ENCODE data around the gene SRP19.
A peak's percentile ranks its signal among the peaks of the same experiment; 100 is the strongest.
"Not testable (repeated sequence)": the region's sequence is repeated elsewhere in the genome, so short reads cannot be mapped to it uniquely, and the experiment has no call there.

Gene SRP19

DNA sequence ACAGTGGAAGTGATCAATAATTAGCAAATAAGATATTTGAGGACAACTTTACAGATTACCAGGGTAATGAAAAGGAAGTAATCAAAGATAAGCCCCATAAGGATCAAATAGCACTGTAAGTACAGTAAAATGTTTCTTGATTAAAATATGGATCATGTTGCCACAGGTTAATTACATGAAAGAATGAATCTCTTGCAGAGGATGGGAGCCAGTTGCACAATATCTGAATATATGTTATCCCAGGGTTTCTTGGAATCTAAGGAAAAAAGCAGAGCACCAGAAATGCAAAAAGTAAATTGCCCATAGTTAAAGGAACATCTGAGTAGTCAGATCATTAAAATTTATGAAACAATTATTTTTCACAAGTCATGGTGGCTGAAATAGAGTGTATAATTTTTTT is 13.8 kb upstream of the SRP19 start:
- Histone ChIP-seq H3K27ac (ENCODE audit: low read depth, low read length) (no peak overlapping the region), H3K4me3 (ENCODE audit: low read depth, low read length) (no peak overlapping the region), H3K27me3 (ENCODE audit: insufficient read depth, low read length) (no peaks in the 10 kb centered on the region), H2AFZ (ENCODE audit: low read length, unreplicated experiment) (no peak overlapping the region), H3K36me3 (ENCODE audit: insufficient read depth, low read length) (no peaks in the 10 kb centered on the region), H3K4me1 (ENCODE audit: control insufficient read depth, insufficient read depth, low read length, unreplicated experiment) (no peaks in the 10 kb centered on the region), H3K79me2 (ENCODE audit: control insufficient read depth, insufficient read depth, low read length, unreplicated experiment) (no peaks in the 10 kb centered on the region)

DNA sequence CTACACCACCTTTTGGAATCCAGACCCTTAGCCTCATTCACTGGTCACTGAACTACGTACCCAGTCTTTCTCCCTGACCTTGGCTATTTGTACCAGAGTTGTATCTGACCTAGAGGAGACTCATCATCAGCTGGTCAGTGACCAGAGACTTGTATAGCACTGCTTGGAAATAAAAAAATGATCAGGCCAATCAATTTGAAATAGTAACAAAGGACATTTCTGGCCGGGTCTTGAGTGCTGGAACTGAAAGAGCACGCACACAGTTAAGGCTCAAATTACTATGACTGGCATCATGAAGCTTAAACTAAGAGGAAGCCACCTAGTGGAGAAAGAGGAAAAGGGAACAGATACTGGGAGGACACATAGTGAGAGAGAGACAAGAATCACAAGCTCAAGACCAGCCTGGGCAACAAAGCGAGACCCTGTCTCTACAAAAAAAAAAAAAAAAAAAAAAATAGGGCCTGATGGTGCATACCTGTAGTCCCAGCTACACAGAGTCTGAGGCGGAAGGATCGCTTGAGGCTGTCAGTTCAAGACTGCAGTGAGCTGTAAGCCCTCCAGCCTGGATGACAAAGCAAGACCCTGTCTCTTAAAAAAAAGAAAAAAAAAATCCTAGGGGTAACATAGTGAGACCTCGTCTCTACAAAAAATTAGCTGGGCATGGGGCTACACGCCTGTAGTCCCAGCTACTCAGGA is 12.8 kb upstream of the SRP19 start:
- no peaks in the 10 kb centered on the region for H3K36me3 ChIP-seq (ENCODE audit: insufficient read depth, low read length)
- no peaks in the 10 kb centered on the region for H3K4me1 ChIP-seq (ENCODE audit: control insufficient read depth, insufficient read depth, low read length, unreplicated experiment)
- no peaks in the 10 kb centered on the region for H3K79me2 ChIP-seq (ENCODE audit: control insufficient read depth, insufficient read depth, low read length, unreplicated experiment)
- H3K27ac ChIP-seq (ENCODE audit: low read depth, low read length) = peak overlapping the region; percentile 1; the same call in 1 of the 2 replicates
- H3K4me3 ChIP-seq (ENCODE audit: low read depth, low read length) = peak overlapping the region; percentile 34
- no peaks in the 10 kb centered on the region for H3K27me3 ChIP-seq (ENCODE audit: insufficient read depth, low read length)
- no peak overlapping the region for H2AFZ ChIP-seq (ENCODE audit: low read length, unreplicated experiment)

GRCh38 chr5:112849912-112850311 is 11.2 kb upstream of the SRP19 start:
- no peaks in the 10 kb centered on the region for H3K4me1 ChIP-seq (ENCODE audit: control insufficient read depth, insufficient read depth, low read length, unreplicated experiment)
- H3K36me3 ChIP-seq (ENCODE audit: insufficient read depth, low read length) = no peaks in the 10 kb centered on the region
- peaks cover 4% of the 10 kb centered on the region for H3K27me3 ChIP-seq (ENCODE audit: insufficient read depth, low read length)
- H3K27ac ChIP-seq (ENCODE audit: low read depth, low read length) = no peak overlapping the region
- H3K79me2 ChIP-seq (ENCODE audit: control insufficient read depth, insufficient read depth, low read length, unreplicated experiment) = no peaks in the 10 kb centered on the region
- no peak overlapping the region for H3K4me3 ChIP-seq (ENCODE audit: low read depth, low read length)
- no peak overlapping the region for H2AFZ ChIP-seq (ENCODE audit: low read length, unreplicated experiment)

DNA sequence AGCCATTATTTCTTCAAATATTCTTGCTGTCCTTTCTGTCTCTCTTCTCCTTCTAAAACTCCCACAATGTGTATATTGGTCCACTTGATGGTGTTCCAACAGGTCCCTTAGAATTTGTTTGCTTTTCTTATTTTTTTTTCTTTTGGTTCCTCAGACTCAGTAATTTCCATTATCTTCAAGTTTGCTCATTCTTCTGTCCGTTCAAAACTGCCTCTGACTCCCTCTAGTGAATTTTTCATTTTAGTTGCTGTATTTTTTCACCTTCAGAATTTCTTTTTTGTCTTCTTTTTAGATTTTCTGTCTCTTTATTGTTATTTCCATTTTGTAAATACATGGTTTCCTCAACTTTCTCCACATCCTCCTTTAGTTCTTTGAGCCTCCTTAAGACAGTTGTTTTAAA is 6.4 kb upstream of the SRP19 start:
- no peaks in the 10 kb centered on the region for H3K79me2 ChIP-seq (ENCODE audit: control insufficient read depth, insufficient read depth, low read length, unreplicated experiment)
- H3K4me1 ChIP-seq (ENCODE audit: control insufficient read depth, insufficient read depth, low read length, unreplicated experiment) = no peaks in the 10 kb centered on the region
- no peak overlapping the region for H3K27ac ChIP-seq (ENCODE audit: low read depth, low read length)
- H2AFZ ChIP-seq (ENCODE audit: low read length, unreplicated experiment) = no peak overlapping the region
- no peaks in the 10 kb centered on the region for H3K36me3 ChIP-seq (ENCODE audit: insufficient read depth, low read length)
- no peak overlapping the region for H3K4me3 ChIP-seq (ENCODE audit: low read depth, low read length)
- H3K27me3 ChIP-seq (ENCODE audit: insufficient read depth, low read length) = peaks cover 4% of the 10 kb centered on the region

DNA sequence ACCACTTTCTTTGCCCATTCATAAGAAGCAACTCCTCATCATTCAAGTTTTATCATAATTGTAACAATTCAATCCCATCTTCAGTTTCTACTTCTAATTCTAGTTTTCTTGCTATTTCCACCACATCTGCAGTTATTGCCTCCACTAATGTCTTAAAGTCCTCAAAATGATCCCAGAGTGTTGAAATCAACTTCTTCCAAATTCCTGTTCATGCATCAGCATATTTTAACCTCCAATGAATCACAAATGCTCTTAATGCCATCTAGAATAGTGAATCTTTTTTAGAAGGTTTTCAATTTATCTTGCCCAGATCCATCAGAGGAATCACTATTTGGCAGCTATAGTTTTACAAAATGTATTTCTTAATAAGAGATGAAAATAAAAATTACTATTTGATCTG is 3.2 kb upstream of the SRP19 start:
- no peak overlapping the region for H2AFZ ChIP-seq (ENCODE audit: low read length, unreplicated experiment)
- H3K79me2 ChIP-seq (ENCODE audit: control insufficient read depth, insufficient read depth, low read length, unreplicated experiment) = peaks cover 18% of the 10 kb centered on the region
- H3K27me3 ChIP-seq (ENCODE audit: insufficient read depth, low read length) = peaks cover 4% of the 10 kb centered on the region
- no peak overlapping the region for H3K27ac ChIP-seq (ENCODE audit: low read depth, low read length)
- no peak overlapping the region for H3K4me3 ChIP-seq (ENCODE audit: low read depth, low read length)
- 0 out of 2 replicates have a peak, but pooled peaks cover under 1% of the 10 kb centered on the region for H3K36me3 ChIP-seq (ENCODE audit: insufficient read depth, low read length)
- H3K4me1 ChIP-seq (ENCODE audit: control insufficient read depth, insufficient read depth, low read length, unreplicated experiment) = peaks cover 7% of the 10 kb centered on the region

DNA sequence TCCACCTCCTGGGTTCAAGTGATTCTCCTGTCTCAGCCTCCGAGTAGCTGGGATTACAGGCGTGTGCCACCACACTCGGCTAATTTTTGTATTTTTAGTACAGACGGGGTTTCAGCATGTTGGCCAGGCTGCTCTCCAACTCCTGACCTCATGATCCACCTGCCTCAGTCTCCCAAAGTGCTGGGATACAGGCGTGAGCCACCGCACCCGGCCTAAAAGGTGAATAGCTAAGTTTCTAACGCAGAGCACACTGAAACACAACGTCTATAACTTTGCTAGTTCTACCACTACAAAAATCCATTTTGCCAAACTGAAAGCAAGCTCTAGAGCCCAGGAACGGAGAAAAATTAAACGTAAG is 537 bp upstream of the SRP19 start:
- not testable (repeated sequence) for H3K27me3 ChIP-seq (ENCODE audit: insufficient read depth, low read length)
- Histone ChIP-seq H3K4me3 (ENCODE audit: low read depth, low read length) (peak overlapping the region; percentile 92), H3K4me1 (ENCODE audit: control insufficient read depth, insufficient read depth, low read length, unreplicated experiment) (peaks cover 23% of the 10 kb centered on the region), H3K27ac (ENCODE audit: low read depth, low read length) (peak overlapping the region; percentile 60), H3K79me2 (ENCODE audit: control insufficient read depth, insufficient read depth, low read length, unreplicated experiment) (peaks cover 39% of the 10 kb centered on the region), H2AFZ (ENCODE audit: low read length, unreplicated experiment) (peak overlapping the region; percentile 96), H3K36me3 (ENCODE audit: insufficient read depth, low read length) (peaks cover 20% of the 10 kb centered on the region)

GRCh38 chr5:112861638-112861985 is 525 bp downstream of the SRP19 start:
- peak overlapping the region; percentile 69 for H2AFZ ChIP-seq (ENCODE audit: low read length, unreplicated experiment)
- no peaks in the 10 kb centered on the region for H3K27me3 ChIP-seq (ENCODE audit: insufficient read depth, low read length)
- peaks cover 40% of the 10 kb centered on the region for H3K79me2 ChIP-seq (ENCODE audit: control insufficient read depth, insufficient read depth, low read length, unreplicated experiment)
- H3K36me3 ChIP-seq (ENCODE audit: insufficient read depth, low read length) = peaks cover 23% of the 10 kb centered on the region
- peaks cover 23% of the 10 kb centered on the region for H3K4me1 ChIP-seq (ENCODE audit: control insufficient read depth, insufficient read depth, low read length, unreplicated experiment)
- H3K4me3 ChIP-seq (ENCODE audit: low read depth, low read length) = peak overlapping the region; percentile 92
- H3K27ac ChIP-seq (ENCODE audit: low read depth, low read length) = peak overlapping the region; percentile 60

GRCh38 chr5:112862085-112862484 is 998 bp downstream of the SRP19 start:
- peaks cover 28% of the 10 kb centered on the region for H3K36me3 ChIP-seq (ENCODE audit: insufficient read depth, low read length)
- H3K4me3 ChIP-seq (ENCODE audit: low read depth, low read length) = peak overlapping the region; percentile 92
- no peak overlapping the region for H2AFZ ChIP-seq (ENCODE audit: low read length, unreplicated experiment)
- H3K79me2 ChIP-seq (ENCODE audit: control insufficient read depth, insufficient read depth, low read length, unreplicated experiment) = peaks cover 44% of the 10 kb centered on the region
- H3K4me1 ChIP-seq (ENCODE audit: control insufficient read depth, insufficient read depth, low read length, unreplicated experiment) = peaks cover 23% of the 10 kb centered on the region
- H3K27ac ChIP-seq (ENCODE audit: low read depth, low read length) = peak overlapping the region; percentile 60; the same call in 1 of the 2 replicates
- H3K27me3 ChIP-seq (ENCODE audit: insufficient read depth, low read length) = no peaks in the 10 kb centered on the region

DNA sequence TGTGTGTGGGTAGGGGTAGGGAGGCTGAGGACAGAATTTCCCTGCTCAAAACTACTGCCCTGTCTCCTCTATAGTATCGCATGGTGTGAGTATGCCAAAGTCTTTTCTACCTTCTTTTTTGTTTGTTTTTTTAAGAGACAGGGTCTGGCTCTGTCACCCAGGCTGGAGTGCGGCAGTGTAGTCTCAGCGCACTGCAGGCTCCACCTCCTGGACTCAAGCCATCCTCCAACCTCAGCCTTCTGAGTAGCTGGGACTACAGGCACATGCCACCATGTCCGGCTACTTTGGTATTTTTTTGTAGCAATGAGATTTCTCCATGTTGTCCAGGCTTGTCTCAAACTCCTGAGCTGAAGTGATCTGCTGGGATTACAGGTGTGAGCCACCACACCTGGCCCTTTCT is 2.5 kb downstream of the SRP19 start:
- Histone ChIP-seq H3K27me3 (ENCODE audit: insufficient read depth, low read length) (no peaks in the 10 kb centered on the region), H3K4me1 (ENCODE audit: control insufficient read depth, insufficient read depth, low read length, unreplicated experiment) (peaks cover 23% of the 10 kb centered on the region), H3K4me3 (ENCODE audit: low read depth, low read length) (peak overlapping the region; percentile 92), H2AFZ (ENCODE audit: low read length, unreplicated experiment) (no peak overlapping the region), H3K27ac (ENCODE audit: low read depth, low read length) (no peak overlapping the region), H3K36me3 (ENCODE audit: insufficient read depth, low read length) (peaks cover 40% of the 10 kb centered on the region), H3K79me2 (ENCODE audit: control insufficient read depth, insufficient read depth, low read length, unreplicated experiment) (peaks cover 48% of the 10 kb centered on the region)

DNA sequence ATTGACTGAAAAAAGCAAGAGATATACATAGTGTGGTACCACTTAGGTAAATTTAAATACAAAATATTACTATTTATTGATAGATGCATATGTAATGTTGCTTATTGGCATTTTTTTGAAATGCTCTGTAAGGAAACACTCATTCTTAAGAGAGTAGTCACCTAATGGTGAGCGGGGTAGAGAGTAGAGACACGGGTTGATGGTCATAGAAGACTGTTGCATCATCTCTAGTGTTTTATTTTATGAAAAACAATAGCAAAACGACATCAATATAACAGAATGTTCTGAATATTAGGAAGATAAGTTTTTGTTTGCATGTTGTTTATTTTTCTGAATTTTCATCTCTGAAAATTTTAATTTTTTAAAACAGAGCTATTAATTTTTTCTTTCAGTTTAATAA is 4.0 kb downstream of the SRP19 start:
- Histone ChIP-seq H3K4me3 (ENCODE audit: low read depth, low read length) (no peak overlapping the region), H3K4me1 (ENCODE audit: control insufficient read depth, insufficient read depth, low read length, unreplicated experiment) (peaks cover 23% of the 10 kb centered on the region), H3K27ac (ENCODE audit: low read depth, low read length) (no peak overlapping the region), H3K79me2 (ENCODE audit: control insufficient read depth, insufficient read depth, low read length, unreplicated experiment) (peaks cover 48% of the 10 kb centered on the region), H2AFZ (ENCODE audit: low read length, unreplicated experiment) (no peak overlapping the region), H3K36me3 (ENCODE audit: insufficient read depth, low read length) (peaks cover 40% of the 10 kb centered on the region), H3K27me3 (ENCODE audit: insufficient read depth, low read length) (no peaks in the 10 kb centered on the region)

DNA sequence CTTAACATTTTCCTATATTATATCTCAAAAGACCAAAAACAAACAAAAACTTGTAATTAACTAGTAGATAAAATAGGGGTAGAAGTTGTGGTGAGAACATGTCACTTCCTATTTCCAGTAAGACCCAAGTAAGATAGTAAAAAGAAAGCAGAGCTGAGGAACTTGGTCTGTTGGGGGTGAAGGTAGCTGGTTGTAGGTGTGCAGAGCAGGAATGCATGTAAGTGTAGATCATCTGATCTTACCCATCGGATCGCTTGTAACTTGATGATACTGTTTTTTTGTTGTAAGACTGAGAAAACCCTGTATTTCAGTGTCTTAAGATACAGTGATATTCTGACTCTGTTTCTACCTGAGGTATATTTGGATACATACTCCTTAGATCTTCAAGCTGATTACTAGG is 5.7 kb downstream of the SRP19 start:
- peaks cover 42% of the 10 kb centered on the region for H3K79me2 ChIP-seq (ENCODE audit: control insufficient read depth, insufficient read depth, low read length, unreplicated experiment)
- H3K36me3 ChIP-seq (ENCODE audit: insufficient read depth, low read length) = peaks cover 40% of the 10 kb centered on the region
- H3K4me3 ChIP-seq (ENCODE audit: low read depth, low read length) = no peak overlapping the region
- no peak overlapping the region for H3K27ac ChIP-seq (ENCODE audit: low read depth, low read length)
- H3K27me3 ChIP-seq (ENCODE audit: insufficient read depth, low read length) = no peaks in the 10 kb centered on the region
- H2AFZ ChIP-seq (ENCODE audit: low read length, unreplicated experiment) = no peak overlapping the region
- peaks cover 23% of the 10 kb centered on the region for H3K4me1 ChIP-seq (ENCODE audit: control insufficient read depth, insufficient read depth, low read length, unreplicated experiment)
